ENCODE measurements around the gene PTGES3.

The PTGES3 gene

DNA sequence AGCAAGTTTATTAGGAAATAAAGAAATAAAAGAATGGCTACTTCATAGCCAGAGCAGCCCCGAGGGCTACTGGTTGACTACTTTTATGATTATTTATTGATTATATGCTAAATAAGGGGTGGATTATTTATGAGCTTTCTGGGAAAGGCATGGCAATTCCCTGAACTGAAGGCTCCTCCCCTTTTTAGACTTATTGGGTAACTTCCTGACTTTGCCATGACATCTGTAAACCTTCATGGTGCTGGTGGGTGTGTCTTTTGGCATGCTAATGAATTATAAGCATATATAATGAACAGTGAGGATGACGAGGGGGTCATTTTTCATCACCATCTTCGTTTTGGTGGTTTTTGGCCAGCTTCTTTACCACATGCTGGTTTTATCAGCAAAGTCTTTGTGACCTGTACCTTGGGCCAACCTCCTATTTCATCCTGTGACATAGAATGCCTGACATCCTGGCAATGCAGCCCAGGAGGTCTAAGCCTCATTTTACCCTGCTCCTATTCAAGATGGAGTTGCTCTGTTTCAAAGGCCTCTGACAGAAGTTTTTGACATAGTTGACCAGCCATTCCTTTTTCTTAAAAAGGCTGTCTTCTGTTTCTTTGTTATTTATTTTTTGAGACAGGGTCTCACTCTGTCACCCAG is 11.1 kb upstream of the PTGES3 start:
- Histone ChIP-seq H3K27me3 (ENCODE audit: control insufficient read depth, insufficient read depth, low read length) (no peaks in the 10 kb centered on the region), H3K36me3 (ENCODE audit: control insufficient read depth, insufficient read depth, low read length) (no peaks in the 10 kb centered on the region), H3K9me3 (ENCODE audit: control insufficient read depth, insufficient read depth, low read length) (no peaks in the 10 kb centered on the region), H3K4me3 (ENCODE audit: low read depth, low read length) (no peak overlapping the region), H3K4me1 (ENCODE audit: control insufficient read depth, insufficient read depth, low read length) (peaks cover 6% of the 10 kb centered on the region), H3K9ac (ENCODE audit: low read depth, low read length) (no peak overlapping the region)

DNA sequence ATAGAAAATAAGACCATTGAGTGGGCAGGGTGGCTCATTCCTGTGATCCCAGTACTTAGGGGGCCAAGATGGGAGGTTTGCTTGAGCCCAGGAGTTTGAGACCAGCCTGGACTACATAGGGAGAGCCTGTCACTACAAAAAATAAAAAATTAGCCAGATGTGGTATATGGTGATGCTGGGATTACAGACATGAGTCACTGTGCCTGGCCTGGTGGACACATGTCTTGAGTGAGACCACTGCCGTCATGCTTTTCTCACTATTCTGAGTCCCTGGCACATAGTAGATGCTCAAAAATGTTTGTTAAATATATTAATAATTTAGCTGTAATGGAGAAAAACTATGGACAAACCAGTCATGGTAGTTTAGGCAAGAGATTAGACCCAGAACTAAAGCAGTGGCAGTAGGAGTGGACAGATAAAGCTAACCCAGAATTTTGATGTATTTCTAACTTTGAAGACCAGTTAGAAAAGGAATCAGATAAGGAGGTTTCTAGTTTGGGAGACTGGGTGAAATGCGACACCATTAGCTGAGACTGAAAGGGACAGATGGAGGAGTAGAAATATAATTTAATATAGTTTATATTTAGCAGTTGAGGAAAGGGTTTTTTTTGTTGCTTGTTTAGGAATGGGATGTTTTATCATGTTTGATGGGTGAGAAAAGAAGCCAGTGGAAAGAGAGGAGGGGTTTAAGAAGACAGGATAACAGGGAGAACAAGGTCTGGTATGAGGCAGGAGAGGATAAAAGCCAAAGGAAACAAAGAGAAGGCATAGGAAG is 7.4 kb upstream of the PTGES3 start:
- no peak overlapping the region for H3K9ac ChIP-seq (ENCODE audit: low read depth, low read length)

DNA sequence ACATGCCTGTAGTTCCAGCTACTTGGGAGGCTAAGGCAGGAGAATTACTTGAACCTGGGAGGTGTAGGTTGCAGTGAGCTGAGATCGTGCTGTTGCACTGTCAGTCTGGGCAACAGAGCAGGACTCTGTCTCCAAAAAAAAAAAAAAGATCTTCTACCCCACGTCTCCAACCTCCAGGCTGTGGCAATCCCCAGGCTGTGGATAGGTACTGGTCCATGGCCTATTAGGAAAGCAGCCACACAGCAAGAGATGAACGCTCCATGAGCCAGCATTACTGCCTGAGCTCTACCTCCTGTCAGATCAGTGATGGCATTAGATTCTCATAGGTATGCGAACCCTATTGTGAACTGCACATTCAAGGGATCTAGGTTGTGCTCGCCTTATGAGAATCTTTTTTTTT is 6.1 kb upstream of the PTGES3 start:
- Histone ChIP-seq H3K4me3 (ENCODE audit: low read depth, low read length) (no peak overlapping the region), H3K9ac (ENCODE audit: low read depth, low read length) (no peak overlapping the region), H3K27me3 (ENCODE audit: control insufficient read depth, insufficient read depth, low read length) (no peaks in the 10 kb centered on the region), H3K4me1 (ENCODE audit: control insufficient read depth, insufficient read depth, low read length) (peaks cover 4% of the 10 kb centered on the region), H3K9me3 (ENCODE audit: control insufficient read depth, insufficient read depth, low read length) (no peaks in the 10 kb centered on the region), H3K36me3 (ENCODE audit: control insufficient read depth, insufficient read depth, low read length) (no peaks in the 10 kb centered on the region)

More for the DNA sequence above, 7.4 kb upstream of the PTGES3 start:
- H3K27me3 ChIP-seq (ENCODE audit: control insufficient read depth, insufficient read depth, low read length) = no peaks in the 10 kb centered on the region
- peaks cover 4% of the 10 kb centered on the region for H3K4me1 ChIP-seq (ENCODE audit: control insufficient read depth, insufficient read depth, low read length)
- no peak overlapping the region for H3K4me3 ChIP-seq (ENCODE audit: low read depth, low read length)
- no peaks in the 10 kb centered on the region for H3K9me3 ChIP-seq (ENCODE audit: control insufficient read depth, insufficient read depth, low read length)
- no peaks in the 10 kb centered on the region for H3K36me3 ChIP-seq (ENCODE audit: control insufficient read depth, insufficient read depth, low read length)

DNA sequence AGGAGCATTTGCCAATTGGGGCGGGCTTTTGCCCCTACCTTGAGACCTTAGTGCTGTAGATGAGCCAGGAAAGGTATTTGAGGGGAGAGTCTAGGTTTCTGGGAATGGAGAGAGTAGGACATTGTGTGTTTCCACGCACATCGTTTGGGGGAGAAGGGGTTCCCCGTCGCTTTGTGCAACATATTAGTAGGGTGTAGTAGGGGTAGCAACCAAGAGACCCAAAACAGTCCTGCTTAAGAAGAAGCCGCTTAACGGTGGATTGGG is 694 bp upstream of the PTGES3 start:
- no peaks in the 10 kb centered on the region for H3K9me3 ChIP-seq (ENCODE audit: control insufficient read depth, insufficient read depth, low read length)
- peaks cover 8% of the 10 kb centered on the region for H3K36me3 ChIP-seq (ENCODE audit: control insufficient read depth, insufficient read depth, low read length)
- no peaks in the 10 kb centered on the region for H3K27me3 ChIP-seq (ENCODE audit: control insufficient read depth, insufficient read depth, low read length)

DNA sequence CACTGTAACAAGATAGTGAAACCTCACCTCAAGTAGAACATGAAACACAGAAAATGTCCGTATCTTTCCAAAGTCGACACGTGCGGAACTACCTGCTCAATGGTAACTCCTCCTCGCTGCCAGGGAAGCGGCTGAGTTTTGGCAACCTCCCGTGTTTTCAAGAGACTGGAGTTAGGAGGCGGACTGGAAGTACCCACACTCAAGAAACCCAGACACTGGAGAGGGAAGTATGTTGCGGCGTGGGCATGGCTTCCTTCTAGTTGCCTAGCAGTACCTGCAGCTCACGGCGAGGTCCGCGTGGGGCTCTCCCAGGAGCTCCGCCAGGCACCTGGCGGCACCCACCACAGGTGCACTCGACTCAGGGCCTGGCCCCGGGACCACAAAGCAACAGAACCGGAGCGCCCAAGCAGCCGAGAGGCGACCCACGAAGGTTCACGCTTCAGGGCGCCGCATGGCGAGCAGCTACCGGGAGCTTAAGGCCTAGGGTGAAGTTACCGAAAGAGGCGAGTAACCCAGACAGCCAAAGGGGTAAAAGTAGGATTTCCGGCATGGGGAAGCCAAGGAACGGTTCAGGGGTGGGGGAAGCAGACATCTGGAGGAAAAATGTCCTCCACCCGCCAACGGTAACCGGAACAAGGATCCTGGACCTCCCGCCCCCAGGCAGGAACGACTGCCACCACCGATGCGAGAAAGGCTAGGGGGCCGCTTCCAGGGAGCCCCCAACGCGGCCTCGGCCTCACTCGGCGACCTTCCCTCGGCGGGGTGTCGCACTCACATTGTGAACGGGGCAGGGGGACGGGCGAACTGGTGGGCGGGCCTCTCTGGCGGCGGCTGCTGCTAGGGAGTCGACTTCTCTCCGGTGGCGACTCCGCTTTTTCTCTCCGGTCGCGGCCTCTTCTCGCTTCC is 608 bp downstream of the PTGES3 start:
- Histone ChIP-seq H3K36me3 (ENCODE audit: control insufficient read depth, insufficient read depth, low read length) (peaks cover 8% of the 10 kb centered on the region), H3K9me3 (ENCODE audit: control insufficient read depth, insufficient read depth, low read length) (no peaks in the 10 kb centered on the region), H3K4me1 (ENCODE audit: control insufficient read depth, insufficient read depth, low read length) (no peaks in the 10 kb centered on the region), H3K9ac (ENCODE audit: low read depth, low read length) (peak overlapping the region; percentile 100), H3K27me3 (ENCODE audit: control insufficient read depth, insufficient read depth, low read length) (no peaks in the 10 kb centered on the region), H3K4me3 (ENCODE audit: low read depth, low read length) (peak overlapping the region; percentile 100)

More for the DNA sequence above, 694 bp upstream of the PTGES3 start:
- Histone ChIP-seq H3K4me1 (ENCODE audit: control insufficient read depth, insufficient read depth, low read length) (no peaks in the 10 kb centered on the region), H3K4me3 (ENCODE audit: low read depth, low read length) (peak overlapping the region; percentile 93), H3K9ac (ENCODE audit: low read depth, low read length) (peak overlapping the region; percentile 95)

DNA sequence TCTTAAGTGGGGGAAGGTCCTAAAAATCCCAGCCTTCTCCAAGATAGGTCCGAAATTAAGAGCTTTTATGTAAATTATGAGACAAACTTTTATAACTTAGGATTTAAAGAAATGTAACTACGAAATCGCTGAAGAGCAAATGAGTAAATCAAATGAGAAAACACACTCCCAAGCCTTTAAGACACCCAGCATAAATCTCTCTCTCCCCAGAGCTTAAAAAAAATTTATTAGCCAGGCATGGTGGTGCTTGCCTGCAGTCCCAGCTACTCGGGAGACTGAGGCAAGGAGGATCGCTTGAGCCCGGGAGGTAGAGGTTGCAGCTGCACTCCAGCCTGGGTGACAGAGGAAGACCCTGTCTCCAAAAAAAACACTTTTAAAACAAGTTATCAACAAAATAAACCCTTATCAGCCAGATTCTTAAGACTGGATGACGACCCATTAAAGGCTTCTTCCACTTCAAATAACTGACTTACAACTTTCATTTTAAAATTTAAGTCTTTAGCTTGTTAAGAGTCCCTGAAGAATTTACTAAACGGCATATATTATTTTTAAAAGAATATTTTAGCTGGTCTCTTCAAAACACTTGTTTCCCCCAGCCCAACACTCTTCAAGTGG is 3.2 kb downstream of the PTGES3 start:
- no peaks in the 10 kb centered on the region for H3K4me1 ChIP-seq (ENCODE audit: control insufficient read depth, insufficient read depth, low read length)
- no peaks in the 10 kb centered on the region for H3K27me3 ChIP-seq (ENCODE audit: control insufficient read depth, insufficient read depth, low read length)
- H3K4me3 ChIP-seq (ENCODE audit: low read depth, low read length) = peak overlapping the region; percentile 39
- H3K36me3 ChIP-seq (ENCODE audit: control insufficient read depth, insufficient read depth, low read length) = peaks cover 21% of the 10 kb centered on the region
- no peaks in the 10 kb centered on the region for H3K9me3 ChIP-seq (ENCODE audit: control insufficient read depth, insufficient read depth, low read length)
- no peak overlapping the region for H3K9ac ChIP-seq (ENCODE audit: low read depth, low read length)

DNA sequence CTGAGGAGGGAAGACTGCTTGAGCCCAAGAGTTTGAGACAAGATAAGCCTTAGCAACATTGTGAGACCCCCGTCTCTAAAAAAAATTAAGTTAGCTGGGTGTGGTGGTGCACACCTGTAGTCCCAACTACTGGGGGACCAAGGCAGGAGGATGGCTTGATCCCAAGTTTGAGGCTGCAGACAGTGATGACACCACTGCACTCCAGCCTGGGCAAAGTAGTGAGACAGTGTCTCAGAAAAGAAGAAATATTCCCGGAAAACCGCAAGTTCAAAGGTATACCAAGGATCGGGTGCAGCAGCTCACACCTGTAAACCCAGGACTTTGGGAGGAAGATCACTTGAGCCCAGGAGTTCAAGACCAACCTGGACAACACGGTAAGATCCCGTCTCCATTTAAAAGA is 5.8 kb downstream of the PTGES3 start:
- no peaks in the 10 kb centered on the region for H3K4me1 ChIP-seq (ENCODE audit: control insufficient read depth, insufficient read depth, low read length)
- no peaks in the 10 kb centered on the region for H3K9me3 ChIP-seq (ENCODE audit: control insufficient read depth, insufficient read depth, low read length)
- H3K4me3 ChIP-seq (ENCODE audit: low read depth, low read length) = no peak overlapping the region
- no peak overlapping the region for H3K9ac ChIP-seq (ENCODE audit: low read depth, low read length)
- H3K27me3 ChIP-seq (ENCODE audit: control insufficient read depth, insufficient read depth, low read length) = no peaks in the 10 kb centered on the region
- H3K36me3 ChIP-seq (ENCODE audit: control insufficient read depth, insufficient read depth, low read length) = peaks cover 16% of the 10 kb centered on the region

DNA sequence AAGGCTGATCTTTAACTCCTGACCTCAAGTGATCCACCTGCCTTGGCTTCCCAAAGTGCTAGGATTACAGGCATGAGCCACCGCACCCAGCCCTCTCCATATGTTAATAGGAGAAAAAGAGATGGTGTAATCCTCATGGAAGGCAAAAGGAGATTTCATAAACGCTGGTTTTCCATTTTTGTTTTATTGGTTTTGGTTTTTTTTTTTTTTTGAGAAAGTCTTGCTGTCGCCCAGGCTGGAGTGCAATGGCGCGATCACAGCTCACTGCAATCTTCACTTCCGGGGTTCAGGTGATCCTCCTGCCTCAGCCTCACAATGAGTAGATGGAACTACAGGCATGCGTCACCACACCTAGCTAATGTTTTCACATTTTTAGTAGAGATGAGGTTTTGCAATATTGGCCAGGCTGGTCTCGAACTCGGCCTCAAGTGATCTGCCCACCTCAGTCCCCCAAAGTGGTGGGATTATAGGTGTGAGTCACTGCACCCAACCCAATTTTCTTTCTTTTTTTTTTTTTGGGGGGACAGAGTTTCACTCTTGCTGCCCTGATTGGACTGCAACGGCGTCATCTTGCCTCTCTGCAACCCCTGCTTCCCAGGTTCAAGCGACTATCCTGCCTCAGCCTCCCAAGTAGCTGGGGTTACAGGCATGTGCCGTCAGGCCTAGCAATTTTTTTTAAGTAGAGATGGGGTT is 8.1 kb downstream of the PTGES3 start:
- Histone ChIP-seq H3K4me3 (ENCODE audit: low read depth, low read length) (no peak overlapping the region), H3K9ac (ENCODE audit: low read depth, low read length) (no peak overlapping the region), H3K9me3 (ENCODE audit: control insufficient read depth, insufficient read depth, low read length) (no peaks in the 10 kb centered on the region), H3K27me3 (ENCODE audit: control insufficient read depth, insufficient read depth, low read length) (no peaks in the 10 kb centered on the region), H3K4me1 (ENCODE audit: control insufficient read depth, insufficient read depth, low read length) (no peaks in the 10 kb centered on the region), H3K36me3 (ENCODE audit: control insufficient read depth, insufficient read depth, low read length) (peaks cover 13% of the 10 kb centered on the region)

DNA sequence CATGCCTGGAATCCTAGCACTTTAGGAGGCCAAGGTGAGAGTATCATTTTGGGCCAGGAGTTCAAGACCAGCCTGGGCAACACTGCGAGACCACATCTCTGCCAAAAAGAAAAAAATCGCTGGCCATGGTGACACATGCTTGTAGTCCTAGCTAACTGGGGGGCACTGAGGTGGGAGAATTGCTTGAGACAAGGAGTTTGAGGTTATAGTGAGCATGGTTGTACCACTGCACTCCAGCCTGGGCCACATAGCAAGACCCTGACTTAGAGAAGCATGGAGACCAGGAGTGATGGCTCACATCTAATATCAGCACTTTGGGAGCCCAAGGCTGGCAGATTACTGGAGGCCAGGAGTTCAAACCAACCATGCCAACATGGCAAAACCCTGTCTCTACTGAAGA is 9.2 kb downstream of the PTGES3 start:
- Histone ChIP-seq H3K27me3 (ENCODE audit: control insufficient read depth, insufficient read depth, low read length) (no peaks in the 10 kb centered on the region), H3K9ac (ENCODE audit: low read depth, low read length) (no peak overlapping the region), H3K4me1 (ENCODE audit: control insufficient read depth, insufficient read depth, low read length) (no peaks in the 10 kb centered on the region), H3K4me3 (ENCODE audit: low read depth, low read length) (no peak overlapping the region), H3K9me3 (ENCODE audit: control insufficient read depth, insufficient read depth, low read length) (no peaks in the 10 kb centered on the region), H3K36me3 (ENCODE audit: control insufficient read depth, insufficient read depth, low read length) (peaks cover 13% of the 10 kb centered on the region)

DNA sequence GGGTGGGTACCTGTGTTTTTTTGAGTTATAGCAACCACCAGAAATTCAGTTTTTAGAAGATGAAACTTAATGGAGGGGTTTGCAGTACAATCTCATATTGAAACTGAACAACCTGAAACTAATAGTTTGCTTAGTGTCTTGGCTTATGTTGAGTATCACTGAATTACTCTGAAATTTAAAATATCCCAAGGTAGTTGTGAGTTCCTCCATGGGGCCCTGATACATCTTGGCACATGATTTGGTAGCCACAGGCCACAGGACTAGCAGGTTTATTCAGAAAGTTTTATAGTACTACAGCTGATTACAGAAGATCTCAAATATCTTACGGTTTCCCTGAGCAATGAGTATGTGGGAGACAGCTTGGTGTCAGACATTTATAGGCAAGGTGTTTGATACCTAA is 10.4 kb downstream of the PTGES3 start:
- H3K4me3 ChIP-seq (ENCODE audit: low read depth, low read length) = no peak overlapping the region
- no peaks in the 10 kb centered on the region for H3K9me3 ChIP-seq (ENCODE audit: control insufficient read depth, insufficient read depth, low read length)
- no peaks in the 10 kb centered on the region for H3K4me1 ChIP-seq (ENCODE audit: control insufficient read depth, insufficient read depth, low read length)
- no peak overlapping the region for H3K9ac ChIP-seq (ENCODE audit: low read depth, low read length)
- no peaks in the 10 kb centered on the region for H3K27me3 ChIP-seq (ENCODE audit: control insufficient read depth, insufficient read depth, low read length)
- H3K36me3 ChIP-seq (ENCODE audit: control insufficient read depth, insufficient read depth, low read length) = peaks cover 13% of the 10 kb centered on the region

Data from iPS-15b (cell line).